Measurements from ENCODE around the gene DNAAF9.

The DNAAF9 gene

DNA sequence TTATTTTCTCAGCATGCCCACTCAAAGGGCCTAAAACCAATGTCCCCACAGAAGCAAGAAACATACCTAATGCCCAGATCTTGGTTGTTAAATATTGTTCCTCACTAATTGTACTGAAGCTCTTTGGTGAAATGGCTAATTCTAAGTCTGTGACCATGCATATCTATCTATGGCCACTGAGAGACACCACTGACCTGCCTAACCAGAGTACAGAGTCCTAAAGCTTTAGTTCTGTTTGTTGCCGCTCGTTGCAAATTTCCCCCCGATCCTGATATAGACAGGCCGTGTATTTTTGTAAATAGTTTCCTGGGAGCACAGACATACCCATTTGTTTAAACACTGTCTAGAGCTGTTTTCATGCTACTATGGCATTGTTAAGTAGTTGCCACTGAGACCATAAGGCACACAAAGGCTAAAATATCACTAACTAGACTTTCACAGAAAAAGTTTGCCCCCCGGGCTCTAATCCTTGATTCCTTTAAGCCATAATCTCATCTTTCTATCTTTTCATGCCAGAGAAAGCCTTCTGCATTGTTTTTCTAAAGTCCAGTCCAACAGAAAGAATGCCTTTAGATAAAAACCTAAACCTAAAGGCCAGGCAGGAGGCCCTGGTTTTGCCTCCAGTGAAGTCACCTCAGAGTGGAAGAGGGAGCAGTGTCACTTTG lies 48.7 kb downstream of the DNAAF9 start:
- no peaks in the 10 kb centered on the region for H3K27me3 ChIP-seq (ENCODE audit: insufficient read depth, poor library complexity, severe bottlenecking)
- no peak for ATAC-seq (ENCODE audit: low read depth)
- TF ChIP-seq, protein P1, sequence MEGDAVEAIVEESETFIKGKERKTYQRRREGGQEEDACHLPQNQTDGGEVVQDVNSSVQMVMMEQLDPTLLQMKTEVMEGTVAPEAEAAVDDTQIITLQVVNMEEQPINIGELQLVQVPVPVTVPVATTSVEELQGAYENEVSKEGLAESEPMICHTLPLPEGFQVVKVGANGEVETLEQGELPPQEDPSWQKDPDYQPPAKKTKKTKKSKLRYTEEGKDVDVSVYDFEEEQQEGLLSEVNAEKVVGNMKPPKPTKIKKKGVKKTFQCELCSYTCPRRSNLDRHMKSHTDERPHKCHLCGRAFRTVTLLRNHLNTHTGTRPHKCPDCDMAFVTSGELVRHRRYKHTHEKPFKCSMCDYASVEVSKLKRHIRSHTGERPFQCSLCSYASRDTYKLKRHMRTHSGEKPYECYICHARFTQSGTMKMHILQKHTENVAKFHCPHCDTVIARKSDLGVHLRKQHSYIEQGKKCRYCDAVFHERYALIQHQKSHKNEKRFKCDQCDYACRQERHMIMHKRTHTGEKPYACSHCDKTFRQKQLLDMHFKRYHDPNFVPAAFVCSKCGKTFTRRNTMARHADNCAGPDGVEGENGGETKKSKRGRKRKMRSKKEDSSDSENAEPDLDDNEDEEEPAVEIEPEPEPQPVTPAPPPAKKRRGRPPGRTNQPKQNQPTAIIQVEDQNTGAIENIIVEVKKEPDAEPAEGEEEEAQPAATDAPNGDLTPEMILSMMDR (IDR thresholded peaks at IDR 0.05; ENCODE audit: poor library complexity, severe bottlenecking), result no peak

More for the DNA sequence above, 48.7 kb downstream of the DNAAF9 start:
- Histone ChIP-seq H3K9me3 (ENCODE audit: severe bottlenecking) (no peaks in the 10 kb centered on the region), H3K4me3 (ENCODE audit: severe bottlenecking) (no peak overlapping the region), H3K27ac (ENCODE audit: poor library complexity, severe bottlenecking) (no peak overlapping the region), H3K36me3 (ENCODE audit: low read depth) (peaks cover 30% of the 10 kb centered on the region), H3K4me1 (ENCODE audit: insufficient read depth, poor library complexity, severe bottlenecking) (no peaks in the 10 kb centered on the region)
- no peak for DNase-seq (ENCODE audit: low spot score)
